Measurements from ENCODE around the gene PIRT.
"Not testable (repeated sequence)": the region's sequence is repeated elsewhere in the genome, so short reads cannot be mapped to it uniquely, and the experiment has no call there.

The PIRT gene

DNA sequence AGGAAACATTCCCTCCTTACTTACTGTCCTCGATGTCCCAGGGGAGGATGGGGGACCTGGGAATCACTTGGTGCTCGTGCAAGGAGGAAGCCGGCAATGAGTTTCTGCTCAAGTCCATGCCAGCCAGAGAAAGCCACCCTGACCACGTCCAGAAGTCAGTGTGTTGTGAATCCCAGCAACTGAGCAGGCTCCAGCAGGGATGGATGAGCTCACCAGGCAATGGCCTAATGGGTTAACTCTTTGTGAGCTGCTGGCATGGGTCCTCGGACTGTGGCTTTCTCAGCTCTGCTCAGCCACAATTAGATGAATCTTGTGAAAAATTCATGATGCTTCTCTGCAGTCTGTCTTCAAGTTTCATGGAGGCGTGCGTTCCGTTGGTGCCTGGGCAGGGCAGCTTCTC, at the start of gene PIRT:
Gene PIRT (minus strand): TSS at position 167 of the 400 bp plus-strand sequence. CDS start 12,442 bp downstream, outside the sequence.
- DNase-seq: no peak

GRCh38 chr17:10881959-10882358, 44.1 kb upstream of the PIRT start:
- no peak for DNase-seq

DNA sequence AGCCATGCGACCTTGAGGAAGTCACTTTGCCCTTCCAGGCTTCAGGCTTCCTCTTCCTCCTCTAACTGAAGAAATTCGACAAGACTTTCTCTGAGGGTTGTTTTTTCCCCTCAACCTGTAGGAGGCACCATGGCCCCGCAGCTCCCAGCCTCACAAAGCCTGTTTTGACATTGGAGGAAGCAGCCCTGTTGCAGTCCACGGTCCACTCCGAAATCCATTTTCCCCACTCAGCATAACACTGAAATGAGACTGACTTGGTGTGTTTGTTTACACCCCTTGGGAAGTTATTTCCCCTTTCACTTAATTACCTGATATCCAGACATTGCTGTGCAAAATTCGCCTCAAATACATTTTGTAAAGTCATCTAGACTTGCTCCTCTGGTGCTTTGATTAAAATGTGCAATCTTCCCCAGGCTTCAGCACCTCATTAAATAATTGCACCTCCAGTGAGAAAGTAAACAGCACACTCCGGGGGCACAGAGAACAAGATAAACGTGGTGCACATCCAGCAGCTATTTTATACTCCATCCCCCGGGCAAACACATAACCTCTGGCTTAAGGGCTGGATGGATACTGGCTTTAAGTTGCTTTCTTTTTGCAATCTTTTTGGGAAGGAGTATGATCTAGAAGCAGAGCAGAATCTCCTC, 41.4 kb upstream of the PIRT start:
- DNase-seq: peak; percentile 11

- no peak for DNase-seq
Measured at GRCh38 chr17:10875984-10876555, 38.2 kb upstream of the PIRT start.

- no peak for DNase-seq
Measured at GRCh38 chr17:10875430-10875851, 37.6 kb upstream of the PIRT start.

GRCh38 chr17:10871914-10872313, 34.0 kb upstream of the PIRT start:
- no peak for DNase-seq

GRCh38 chr17:10870336-10871050, 32.6 kb upstream of the PIRT start:
- no peak for DNase-seq

- DNase-seq: not testable (repeated sequence)
Measured at GRCh38 chr17:10868744-10869143, 30.9 kb upstream of the PIRT start.

DNA sequence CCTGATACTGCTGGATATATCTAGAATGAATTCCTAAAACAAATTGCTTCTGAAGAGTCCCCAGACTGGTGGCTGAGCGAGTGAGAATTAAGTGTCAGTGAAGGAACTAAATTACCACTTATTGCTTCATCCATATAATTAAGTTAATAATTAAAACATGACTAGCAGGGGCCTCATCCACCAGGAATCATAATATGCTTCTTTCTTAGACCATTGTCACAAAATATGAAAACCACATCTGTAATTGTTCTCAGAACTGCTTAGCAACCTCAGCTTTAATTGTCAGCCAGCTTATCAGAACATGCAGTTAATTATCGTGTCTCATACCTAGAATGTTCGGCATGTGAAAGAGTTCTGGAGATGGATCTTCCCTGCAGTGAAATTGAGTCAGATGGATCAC, 21.2 kb upstream of the PIRT start:
- no peak for DNase-seq

DNA sequence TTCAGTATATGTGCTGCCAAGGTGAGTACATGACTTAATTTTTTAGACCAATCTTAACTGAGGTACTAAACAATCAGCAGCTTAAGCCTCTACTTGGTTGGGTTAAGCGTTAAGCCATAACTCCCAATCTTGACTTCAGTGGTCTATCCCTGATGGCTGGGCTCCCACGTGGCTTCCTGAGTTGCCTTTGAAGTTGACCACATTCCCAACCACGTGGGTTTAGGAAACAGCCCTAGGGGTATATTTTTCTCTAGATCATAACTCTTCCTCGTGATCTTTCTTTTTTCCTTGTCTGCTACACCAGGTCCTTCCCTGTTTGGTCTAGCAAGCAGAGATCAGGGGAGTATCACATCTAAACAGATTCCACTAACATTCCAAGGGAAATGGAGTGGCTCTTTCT, 20.1 kb upstream of the PIRT start:
- DNase-seq: no peak

DNA sequence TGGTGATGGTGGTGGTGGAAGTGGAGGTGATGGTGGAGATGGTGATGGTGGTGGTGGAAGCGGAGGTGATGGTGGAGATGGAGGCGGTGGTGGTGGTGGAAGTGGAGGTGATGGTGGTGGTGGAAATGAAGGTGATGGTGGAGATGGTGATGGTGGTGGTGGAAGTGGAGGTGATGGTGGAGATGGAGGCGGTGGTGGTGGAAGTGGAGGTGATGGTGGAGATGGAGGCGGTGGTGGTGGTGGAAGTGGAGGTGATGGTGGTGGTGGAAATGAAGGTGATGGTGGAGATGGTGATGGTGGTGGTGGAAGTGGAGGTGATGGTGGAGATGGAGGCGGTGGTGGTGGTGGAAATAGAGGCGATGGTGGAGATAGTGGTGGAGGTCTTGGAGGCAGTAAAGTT, 8.7 kb upstream of the PIRT start:
- DNase-seq: not testable (repeated sequence)

DNA sequence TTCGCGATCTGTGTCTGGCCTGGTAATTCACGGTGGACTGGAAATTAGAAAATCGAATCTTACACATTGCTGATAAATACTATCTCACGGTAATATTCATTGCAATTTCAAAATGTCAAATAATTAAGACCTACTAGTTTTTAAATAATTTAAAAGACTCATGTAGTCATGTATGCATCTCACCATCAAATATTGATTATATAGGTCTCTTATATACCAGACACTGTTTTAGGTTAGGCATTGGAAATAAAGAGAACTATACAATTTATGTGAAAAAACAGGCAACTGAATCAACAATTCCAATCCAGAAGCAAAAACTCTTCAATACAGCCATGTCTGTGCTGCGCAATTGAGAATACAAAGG, 7.5 kb upstream of the PIRT start:
- DNase-seq: no peak

DNA sequence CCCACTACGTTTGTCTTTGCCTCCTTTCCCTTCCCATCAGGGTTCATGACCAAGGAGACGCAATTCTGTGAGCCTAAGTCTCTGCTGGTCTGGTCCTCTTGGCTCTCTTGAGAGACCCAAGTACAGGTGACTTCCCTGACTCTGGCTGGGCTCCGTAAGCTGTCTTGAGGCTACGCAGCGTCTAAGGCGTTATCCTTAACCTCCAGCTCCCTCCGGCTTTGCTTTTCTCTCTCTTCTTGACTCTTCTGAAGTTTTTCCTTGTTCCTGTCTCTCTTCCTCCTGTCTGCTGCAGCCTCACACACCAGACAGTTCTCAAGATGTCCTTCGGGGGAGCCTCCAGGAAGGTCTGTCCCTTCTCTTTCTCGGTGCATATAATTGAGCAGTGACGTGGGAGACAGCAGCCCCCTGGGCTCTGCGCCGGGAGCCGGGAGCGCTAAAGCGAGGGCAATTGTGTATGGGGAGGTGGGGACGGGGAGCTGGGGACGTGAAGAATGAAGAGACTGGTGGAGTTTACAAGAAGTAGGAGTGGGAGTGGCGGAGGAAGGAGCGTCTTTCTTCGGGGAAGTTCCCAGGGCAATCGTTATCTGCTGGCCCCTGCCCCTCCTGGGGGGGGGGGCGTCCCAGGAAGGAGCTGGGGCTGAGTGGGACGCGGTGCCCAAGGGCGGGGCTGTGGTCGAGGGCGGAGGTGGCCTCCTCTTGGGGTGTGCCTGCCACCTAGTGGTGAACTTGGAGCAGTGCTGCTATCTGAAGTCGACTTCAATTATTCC, 6.9 kb upstream of the PIRT start:
- DNase-seq: peak; percentile 60

GRCh38 chr17:10843811-10844210, 5.9 kb upstream of the PIRT start:
- DNase-seq: peak; percentile 2

DNA sequence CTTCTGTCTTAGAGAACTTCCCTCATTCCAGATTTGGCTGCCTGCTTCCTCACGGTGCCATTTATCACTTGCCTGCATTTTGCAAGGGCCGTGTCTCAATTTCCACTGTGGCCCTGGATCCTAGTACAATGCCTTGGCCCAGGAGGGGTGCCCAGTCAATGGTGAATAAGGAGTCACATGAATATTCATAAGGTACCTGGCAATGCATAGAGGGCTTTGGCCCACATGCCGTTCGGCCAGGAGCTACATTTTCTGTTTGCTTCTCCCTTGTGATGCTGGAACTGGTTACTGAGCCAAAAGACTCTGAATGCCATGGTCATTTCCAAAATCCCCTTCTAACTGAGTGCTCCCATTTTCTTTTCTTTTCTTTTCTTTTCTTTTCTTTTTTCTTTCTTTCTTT, 4.8 kb upstream of the PIRT start:
- no peak for DNase-seq

GRCh38 chr17:10838682-10839081, 795 bp upstream of the PIRT start:
- no peak for DNase-seq

DNA sequence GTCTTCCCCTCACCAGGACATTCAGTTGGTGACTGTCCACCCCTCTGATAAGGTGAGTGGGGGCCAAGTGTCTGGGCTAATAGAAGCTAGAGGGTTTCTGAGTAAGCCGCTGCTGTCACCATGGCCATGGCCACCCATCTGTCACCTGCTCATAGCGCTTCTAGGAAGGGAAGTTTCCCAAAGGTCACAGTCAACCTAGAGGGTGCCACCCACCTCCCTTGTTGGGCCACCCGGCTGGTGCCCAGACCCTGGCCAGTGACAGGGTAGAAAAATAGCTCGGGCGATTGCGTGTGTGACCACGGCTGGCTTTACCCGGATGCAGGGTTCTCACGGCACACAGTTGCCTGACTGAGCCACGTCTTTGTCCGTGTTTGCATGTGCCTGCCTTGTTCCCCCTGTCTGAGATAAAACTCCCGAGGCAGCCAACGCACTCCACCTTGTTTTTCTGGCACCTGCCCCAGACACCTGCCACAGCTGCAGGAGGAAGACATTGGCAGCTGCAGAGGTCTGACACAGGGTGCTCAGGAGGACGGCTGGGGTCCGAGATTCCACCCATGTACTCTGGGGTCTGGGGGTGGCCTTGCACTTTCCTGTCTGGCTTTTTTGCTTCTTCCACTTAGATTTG, 809 bp downstream of the PIRT start:
- DNase-seq: no peak

GRCh38 chr17:10836145-10836544, 1.7 kb downstream of the PIRT start:
- no peak for DNase-seq

GRCh38 chr17:10831696-10832095, 6.2 kb downstream of the PIRT start:
- DNase-seq: no peak

DNA sequence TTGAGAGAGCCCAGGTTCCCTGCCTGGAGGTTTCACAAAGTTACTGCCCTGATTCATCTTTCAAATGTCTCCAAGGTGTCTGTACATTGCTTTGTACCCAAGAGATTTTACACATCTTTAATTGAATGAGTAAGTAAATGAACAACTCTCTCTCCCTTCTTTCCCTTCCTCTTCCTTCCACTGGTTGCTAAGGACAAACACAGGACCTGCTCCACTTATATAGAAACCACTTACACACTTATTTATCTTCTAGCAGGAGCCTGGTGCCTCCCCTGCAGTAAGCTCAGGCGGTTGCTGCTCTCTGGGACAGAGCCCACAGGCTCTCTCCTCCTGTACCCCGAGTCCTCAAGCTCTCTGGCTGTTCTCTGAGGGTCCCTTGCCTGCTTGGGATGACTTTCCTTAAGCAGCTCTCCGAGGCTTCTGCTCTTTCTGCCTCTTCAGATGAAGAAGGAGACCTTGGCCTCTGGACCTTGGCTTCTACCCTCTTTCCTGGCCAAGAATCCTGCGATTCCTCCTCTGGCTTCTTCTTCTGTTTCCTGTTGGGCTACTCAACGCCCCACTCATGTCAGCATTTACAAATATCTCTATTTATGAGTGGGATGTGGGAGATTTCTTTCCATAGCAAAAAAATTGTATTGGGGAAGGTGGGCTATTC, 9.9 kb downstream of the PIRT start:
- DNase-seq: no peak

GRCh38 chr17:10824874-10825273, 13.0 kb downstream of the PIRT start:
- DNase-seq: no peak

DNA sequence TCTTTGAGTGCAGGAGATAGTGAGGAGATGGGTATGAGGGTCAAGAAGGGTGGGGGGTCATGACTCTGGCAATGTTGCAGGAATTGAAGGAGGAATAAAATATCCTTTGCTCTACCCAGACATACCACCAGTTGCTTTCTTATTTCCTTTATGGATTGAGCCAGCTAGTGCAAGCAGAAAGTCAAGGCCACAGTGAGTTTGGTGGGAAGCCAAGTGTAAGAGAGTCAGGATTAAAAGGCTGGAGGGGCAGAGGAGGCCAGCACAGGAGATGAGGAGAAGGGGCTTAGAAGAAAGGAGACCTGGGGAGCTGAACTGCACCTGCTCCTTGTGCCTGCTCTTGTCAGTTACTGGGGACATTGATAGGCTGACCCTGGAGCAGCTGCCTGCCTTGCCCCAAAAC, 16.1 kb downstream of the PIRT start:
- no peak for DNase-seq

GRCh38 chr17:10821054-10821453, 16.8 kb downstream of the PIRT start:
- no peak for DNase-seq
